Thyroid gland (tissue), 4 donors: ENCODE results near the gene TMEM120A. TPM values are rescaled to one million over a fixed set of nuclear protein-coding genes. Genes with fewer than 3 reads are reported as not detected.

Source experiments
- DNase-seq, 2 donors: peaks; one replicate each; pipeline ENCODE4 v3.0.0-alpha.2; 2019
- H3K27ac ChIP-seq, 3 donors: fragments of 200-600 bp; sonication (generic); 1 replicate in 2 of 3; 2 replicates in 1 of 3; pipeline ENCODE4 v1.5.1; 2016 to 2019; ENCODE audit warnings: mild to moderate bottlenecking in 1 of 3, moderate library complexity in 1 of 3
- H3K27me3 ChIP-seq: fragments of 200-600 bp; sonication (generic); one replicate; pipeline ENCODE4 v1.5.1; 2019
- H3K36me3 ChIP-seq, 2 donors: fragments of 200-600 bp; sonication (generic); one replicate each; pipeline ENCODE4 v1.5.1; 2016 to 2019
- H3K4me1 ChIP-seq, 2 donors: fragments of 200-600 bp; sonication (generic); one replicate each; pipeline ENCODE4 v1.5.1; 2017 to 2019
- H3K4me3 ChIP-seq, 3 donors: fragments of 200-600 bp; sonication (generic); replicated peaks in 1 of 3; 1 replicate in 2 of 3; 2 replicates in 1 of 3; pipeline ENCODE4 v1.5.1; 2016; ENCODE audit warnings: mild to moderate bottlenecking in 1 of 3
- H3K9me3 ChIP-seq: fragments of 200-600 bp; sonication (generic); one replicate; pipeline ENCODE4 v1.5.1; 2017
- CTCF ChIP-seq, 6 experiments: fragments of 200-600 bp in 3 of 6; fragments of 450-650 bp in 3 of 6; sonication (generic) in 3 of 6; IDR thresholded peaks; one replicate each; pipeline ENCODE4 v1.5.1; 2016 to 2019; ENCODE audit warnings: antibody characterized with exemption in 6 of 6, mild to moderate bottlenecking in 2 of 6, inconsistent platforms in 1 of 6, moderate library complexity in 1 of 6
- POLR2A ChIP-seq, 2 donors: fragments of 450-650 bp; IDR thresholded peaks; one replicate each; pipeline ENCODE4 v1.6.1; 2017; ENCODE audit warnings: antibody characterized with exemption in 2 of 2, mild to moderate bottlenecking in 2 of 2, moderate library complexity in 1 of 2
- WGBS, 2 donors: methylation state at CpG; one replicate each; pipeline ENCODE4 v1.1.5; 2017; 5-methylcytosine and 5-hydroxymethylcytosine counted together
- intact Hi-C: fragments of 100-400 bp; cut with DNase I; formaldehyde crosslinking; loops from one replicate; pipeline ENCODE4 v1.15.1; 2023
- total RNA-seq, 4 donors: library from RNA; depleted of rRNA; stranded (reverse); fragments of >200 nt; gene quantifications; one replicate each; pipeline ENCODE4 v1.2.3, GENCODE V29; 2016

TMEM120A gene
- total RNA-seq, 4 donors from 2014 or later: 25.4 to 38.2 (median 34.9) TPM

- WGBS, 2 donors: 94 to 95% methylated on average over 26 to 31 of the region's 44 CpGs
- intact Hi-C loops: no loop called here
- Histone ChIP-seq H3K9me3 (no peaks in the 10 kb centered on the region), H3K4me1 (peaks cover 3% of the 10 kb centered on the region in 2 donors), H3K27ac (no peak overlapping the region), H3K36me3 (peaks cover 72 to 82% of the 10 kb centered on the region in 2 donors), H3K4me3 (no peak overlapping the region), H3K27me3 (no peaks in the 10 kb centered on the region)
- DNase-seq: no peak
- no peak for TF ChIP-seq POLR2A (IDR thresholded peaks at IDR 0.05)
- TF ChIP-seq CTCF (IDR thresholded peaks at IDR 0.05): no peak
Measured at GRCh38 chr7:75984130-75985008, 10.0 kb downstream of the TMEM120A start.

GRCh38 chr7:75983471-75984129 lies 10.8 kb downstream of the TMEM120A start:
- WGBS, 2 donors: 76 to 91% methylated on average over 7 to 17 of the region's 26 CpGs
- DNase-seq: no peak
- no peak for TF ChIP-seq POLR2A (IDR thresholded peaks at IDR 0.05)
- no peak for TF ChIP-seq CTCF (IDR thresholded peaks at IDR 0.05)
- intact Hi-C loops: no loop called here
- H3K9me3 ChIP-seq: no peaks in the 10 kb centered on the region
- no peaks in the 10 kb centered on the region for H3K4me1 ChIP-seq
- no peaks in the 10 kb centered on the region for H3K27me3 ChIP-seq
- H3K4me3 ChIP-seq: no peak overlapping the region
- H3K27ac ChIP-seq: no peak overlapping the region
- peaks cover 73 to 86% of the 10 kb centered on the region in 2 donors for H3K36me3 ChIP-seq

- 86 to 93% methylated on average over 16 to 19 of the region's 22 CpGs for WGBS, 2 donors
- H3K36me3 ChIP-seq: peaks cover 73 to 84% of the 10 kb centered on the region in 2 donors
Measured at GRCh38 chr7:75982306-75983064, 11.9 kb downstream of the TMEM120A start.

GRCh38 chr7:75981453-75982305 lies 12.7 kb downstream of the TMEM120A start:
- DNase-seq: no peak
- H3K9me3 ChIP-seq: no peaks in the 10 kb centered on the region
- TF ChIP-seq CTCF (IDR thresholded peaks at IDR 0.05): no peak
- TF ChIP-seq POLR2A (IDR thresholded peaks at IDR 0.05): no peak
- intact Hi-C loops: no loop called here
- peaks cover 71 to 78% of the 10 kb centered on the region in 2 donors for H3K36me3 ChIP-seq
- no peak overlapping the region for H3K4me3 ChIP-seq
- WGBS, 2 donors: 88 to 89% methylated on average over 31 to 33 of the region's 38 CpGs
- no peaks in the 10 kb centered on the region for H3K4me1 ChIP-seq
- no peaks in the 10 kb centered on the region for H3K27me3 ChIP-seq
- H3K27ac ChIP-seq: no peak overlapping the region

More at GRCh38 chr7:75982306-75983064, 11.9 kb downstream of the TMEM120A start:
- DNase-seq: no peak
- Histone ChIP-seq H3K27me3 (no peaks in the 10 kb centered on the region), H3K4me1 (no peaks in the 10 kb centered on the region), H3K9me3 (no peaks in the 10 kb centered on the region), H3K4me3 (no peak overlapping the region), H3K27ac (no peak overlapping the region)
- intact Hi-C loops: no loop called here
- TF ChIP-seq POLR2A (IDR thresholded peaks at IDR 0.05) (no peak), CTCF (IDR thresholded peaks at IDR 0.05) (no peak)
